Epithelial cell of proximal tubule (primary cell): ENCODE data around the gene KDSR. TPM values are rescaled to one million over a fixed set of nuclear protein-coding genes. Genes with fewer than 3 reads are reported as not detected.

Experiments used
- DNase-seq: peaks from one replicate; pipeline ENCODE4 v3.0.0-alpha.2; 2011; ENCODE audit warnings: low read depth
- H3K4me3 ChIP-seq: 2 replicates; pipeline ENCODE4 v1.5.1; 2011; ENCODE audit warnings: low read depth, mild to moderate bottlenecking, low read length
- CTCF ChIP-seq: conservative IDR thresholded peaks from 2 replicates; pipeline ENCODE4 v1.5.1; 2012; ENCODE audit warnings: low read depth, mild to moderate bottlenecking, low read length
- total RNA-seq: library from RNA; depleted of rRNA; stranded (reverse); fragments of >200 nt; gene quantifications from 2 replicates; pipeline ENCODE4 v1.2.3, GENCODE V29; 2015

KDSR gene
- total RNA-seq, 1 donor from 2014 or later, result 25.4 TPM

- H3K4me3 ChIP-seq, result no peak overlapping the region
- no peak for DNase-seq
- TF ChIP-seq CTCF, result no peak
These were observed 82.7 kb downstream of the KDSR start for GRCh38 chr18:63284173-63284799.

DNA sequence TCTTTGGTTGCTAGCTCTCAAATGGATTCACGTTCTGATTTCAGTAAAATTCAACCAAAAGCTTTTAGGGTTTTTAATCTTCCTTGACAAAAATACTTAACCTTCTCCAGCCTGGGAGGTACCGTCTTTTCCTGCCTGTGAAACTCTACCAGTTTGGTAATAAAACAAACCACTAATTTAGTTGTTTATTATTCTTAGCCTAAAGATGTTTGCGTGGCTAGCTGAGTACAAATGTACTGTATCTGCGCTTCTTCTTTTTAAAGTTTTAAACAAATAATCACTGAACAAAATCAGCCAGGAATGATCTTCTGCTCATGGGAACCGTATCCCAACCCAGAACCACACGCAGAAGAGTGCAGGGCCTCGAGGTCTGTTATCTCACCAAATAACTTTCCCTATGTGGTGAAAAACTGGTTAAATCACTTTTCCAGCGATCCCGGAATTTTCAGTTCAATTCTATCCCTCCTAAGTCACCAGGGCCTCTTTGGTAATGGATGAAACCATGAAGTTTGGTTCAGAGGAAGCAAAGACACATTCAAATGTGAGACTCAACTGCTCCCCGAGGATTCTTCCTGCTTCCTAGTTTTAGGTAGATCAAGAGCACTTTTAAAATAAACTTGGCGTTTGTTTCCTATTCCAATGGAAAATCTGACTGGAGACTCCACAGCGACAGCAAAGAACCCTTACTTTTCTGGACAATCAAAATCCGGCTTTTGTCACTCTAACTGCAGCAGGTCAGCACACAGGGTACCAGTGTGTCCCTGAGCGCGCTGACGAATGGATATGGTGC is 83.5 kb downstream of the KDSR start:
- DNase-seq, result no peak
- no peak overlapping the region for H3K4me3 ChIP-seq
- TF ChIP-seq CTCF, result no peak

DNA sequence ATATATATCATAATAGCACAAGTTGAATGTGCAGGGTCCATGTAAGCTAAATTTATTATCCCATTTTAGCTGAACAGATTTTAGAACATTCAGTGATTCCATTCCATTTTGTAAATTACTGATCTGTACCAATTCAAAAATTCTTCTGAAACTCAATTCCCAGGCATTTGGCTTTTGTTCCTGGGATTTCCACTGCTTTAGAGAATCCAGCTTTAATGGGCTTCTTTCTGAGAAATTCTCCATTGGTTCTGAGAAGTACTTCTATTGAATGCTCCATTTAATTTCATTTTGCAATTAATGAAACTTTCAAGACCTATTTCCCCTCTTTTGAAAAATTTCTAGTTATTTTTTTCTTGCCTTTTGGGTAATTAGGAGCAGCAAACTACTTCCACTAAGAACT is 84.2 kb downstream of the KDSR start:
- no peak for TF ChIP-seq CTCF
- no peak for DNase-seq
- H3K4me3 ChIP-seq, result no peak overlapping the region

Other genes with a start within 250 kb of the KDSR start
- 3.0 and 4.7 TPM in 2 replicates for gene BCL2, start 47.4 kb downstream of the KDSR start, total RNA-seq
- 32.1 and 42.9 TPM in 2 replicates for gene VPS4B, start 55.3 kb upstream of the KDSR start, total RNA-seq
- 0.17 TPM in 1 of 2 replicates, not detected in the other for gene SERPINB5, start 109.8 kb upstream of the KDSR start, total RNA-seq
- gene SERPINB12, start 175.2 kb upstream of the KDSR start, total RNA-seq, result not detected in 2 replicates
- gene SERPINB13, start 220.1 kb upstream of the KDSR start, total RNA-seq, result not detected in 2 replicates